PFSK-1 (cell line): ENCODE measurements around the gene MAST4.

ENCODE experiments used
- POLR2AphosphoS5 ChIP-seq: IDR thresholded peaks from 2 replicates; pipeline ENCODE4 v1.6.1; 2012; ENCODE audit warnings: low read depth, mild to moderate bottlenecking, control low read depth, low read length, moderate library complexity
- TAF1 ChIP-seq: IDR thresholded peaks from 2 replicates; pipeline ENCODE4 v1.6.1; 2012; ENCODE audit warnings: low read length, control low read depth, borderline replicate concordance; ENCODE audit not compliant: insufficient read depth

GRCh38 chr5:67140413-67140812 is 544.2 kb downstream of the MAST4 start:
- TF ChIP-seq POLR2AphosphoS5 (no peak), TAF1 (no peak)
